SH-SY5Y (cell line): ENCODE data around the gene DDX39A.

ENCODE experiments used
- GATA2 ChIP-seq: IDR thresholded peaks from 2 replicates; pipeline ENCODE4 v1.6.1; 2011; ENCODE audit warnings: mild to moderate bottlenecking, low read depth, low read length
- GATA3 ChIP-seq: IDR thresholded peaks from 2 replicates; pipeline ENCODE4 v1.6.1; 2011; ENCODE audit warnings: low read depth, mild to moderate bottlenecking, low read length, moderate library complexity

DNA sequence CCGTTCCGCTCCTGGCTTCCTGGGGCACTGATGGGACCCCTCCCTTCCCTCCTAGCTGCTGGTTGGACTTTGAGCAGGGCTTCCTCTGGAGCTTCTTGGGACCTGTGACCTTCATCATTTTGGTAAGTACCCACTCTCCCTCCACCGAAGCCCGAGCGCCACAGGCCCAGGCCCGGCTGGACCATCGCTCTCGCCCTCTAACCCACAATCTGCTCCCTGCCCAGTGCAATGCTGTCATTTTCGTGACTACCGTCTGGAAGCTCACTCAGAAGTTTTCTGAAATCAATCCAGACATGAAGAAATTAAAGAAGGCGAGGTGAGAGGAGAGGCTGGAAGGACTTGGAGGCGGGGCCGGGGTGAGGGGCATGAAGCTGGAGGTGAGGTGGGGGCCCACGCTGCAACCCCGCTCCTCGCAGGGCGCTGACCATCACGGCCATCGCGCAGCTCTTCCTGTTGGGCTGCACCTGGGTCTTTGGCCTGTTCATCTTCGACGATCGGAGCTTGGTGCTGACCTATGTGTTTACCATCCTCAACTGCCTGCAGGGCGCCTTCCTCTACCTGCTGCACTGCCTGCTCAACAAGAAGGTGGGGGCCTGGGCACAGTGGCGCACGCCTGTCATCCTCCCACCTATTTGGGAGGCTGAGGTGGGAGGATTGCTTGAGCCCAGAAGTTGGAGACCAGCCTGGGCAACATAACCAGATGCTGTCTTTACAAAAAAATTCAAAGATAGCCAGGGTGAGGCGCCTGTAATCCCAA, 12.3 kb downstream of the DDX39A start:
- TF ChIP-seq GATA2 (no peak), GATA3 (no peak)
